Suppressor macrophage treated with lipopolysaccharide for 1 hour (primary cell): ENCODE measurements around the gene HLA-DMB.

ENCODE experiments used
- DNase-seq, 3 donors: peaks; one replicate each; pipeline ENCODE4 v3.0.0-alpha.2; 2020 to 2022

HLA-DMB gene

GRCh38 chr6:32940656-32941213 is at the start of gene HLA-DMB:
HLA-DMB (minus strand) TSS chr6:32941028; CDS start chr6:32940807, 221 bp downstream.
- peak; percentile 83 to 91 (median 89) for DNase-seq

- DNase-seq = no peak
Measured at GRCh38 chr6:32989368-32989767, 48.5 kb upstream of the HLA-DMB start.

DNA sequence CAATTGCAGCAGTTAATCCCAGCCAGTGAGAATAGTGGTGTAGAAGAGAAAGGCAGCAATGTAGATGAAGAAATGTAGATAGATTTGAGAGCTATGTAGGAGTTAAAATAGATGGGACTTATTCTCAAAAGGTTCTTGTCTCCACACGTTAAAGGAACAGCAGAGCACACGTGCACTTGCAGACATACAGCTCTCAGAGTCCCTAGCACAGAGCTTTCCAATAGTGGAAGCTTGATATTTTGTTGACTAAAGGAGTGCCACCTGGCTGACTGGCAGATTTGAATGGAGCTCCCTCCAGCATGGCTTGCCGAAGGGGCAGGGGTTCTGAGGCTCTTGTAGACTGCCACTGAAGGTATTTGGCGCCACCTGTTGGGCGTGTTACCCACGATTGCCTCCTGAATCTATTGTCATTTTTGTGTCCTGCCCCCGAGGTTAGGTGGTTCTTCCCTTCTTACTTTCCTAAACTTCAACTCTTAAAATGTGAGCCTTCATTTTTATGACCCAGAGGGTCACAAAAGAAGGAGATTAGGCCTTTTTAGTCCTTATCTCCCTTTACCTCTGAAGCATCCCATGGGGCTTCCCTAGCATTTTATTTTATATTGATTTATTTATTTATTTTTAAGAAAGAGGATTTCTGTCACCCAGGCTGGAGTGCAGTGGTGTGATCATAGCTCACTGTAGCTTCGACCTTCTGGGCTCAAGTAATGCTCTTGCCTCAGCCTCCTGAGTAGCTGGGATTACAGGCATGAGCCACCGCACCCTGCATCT is 44.0 kb upstream of the HLA-DMB start:
- DNase-seq = peak; percentile 81 to 91 (median 88)

DNA sequence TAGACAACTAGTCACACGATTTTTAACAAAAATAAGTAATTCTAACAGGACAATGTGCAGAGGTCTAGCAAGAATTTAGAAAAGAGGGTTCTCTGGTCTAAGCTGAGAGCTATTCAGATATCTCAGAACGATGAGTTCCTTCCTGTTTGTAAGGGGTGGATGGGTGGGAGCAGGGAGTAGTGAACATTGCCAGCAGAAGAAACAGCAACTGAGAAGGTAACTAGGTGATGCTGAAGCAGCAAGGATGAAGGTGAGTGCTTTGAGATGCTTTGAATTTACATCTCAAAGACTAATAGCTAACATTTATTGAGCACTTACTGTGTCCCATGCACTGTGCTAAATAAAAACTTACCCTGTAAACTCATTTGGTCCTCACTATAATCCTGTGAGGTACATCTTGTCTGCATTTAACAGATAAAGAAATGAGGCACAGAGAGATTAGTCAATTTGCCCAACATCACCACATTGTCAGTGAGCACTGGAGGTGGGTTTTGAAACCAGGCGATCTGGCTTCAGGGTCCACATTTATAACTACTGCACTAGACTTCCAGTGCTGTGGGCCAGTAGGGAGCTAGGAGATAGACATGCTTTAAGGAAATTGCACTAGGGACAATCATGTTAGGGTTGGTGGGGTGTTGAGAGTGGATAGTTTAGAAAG is 43.3 kb upstream of the HLA-DMB start:
- peak in 1 of 3 donors; percentile 16 for DNase-seq

GRCh38 chr6:32983493-32983848 is 42.6 kb upstream of the HLA-DMB start:
- DNase-seq = peak in 1 of 3 donors; percentile 11

GRCh38 chr6:32982702-32983492 is 42.1 kb upstream of the HLA-DMB start:
- no peak for DNase-seq

GRCh38 chr6:32982084-32982701 is 41.4 kb upstream of the HLA-DMB start:
- DNase-seq = no peak

DNA sequence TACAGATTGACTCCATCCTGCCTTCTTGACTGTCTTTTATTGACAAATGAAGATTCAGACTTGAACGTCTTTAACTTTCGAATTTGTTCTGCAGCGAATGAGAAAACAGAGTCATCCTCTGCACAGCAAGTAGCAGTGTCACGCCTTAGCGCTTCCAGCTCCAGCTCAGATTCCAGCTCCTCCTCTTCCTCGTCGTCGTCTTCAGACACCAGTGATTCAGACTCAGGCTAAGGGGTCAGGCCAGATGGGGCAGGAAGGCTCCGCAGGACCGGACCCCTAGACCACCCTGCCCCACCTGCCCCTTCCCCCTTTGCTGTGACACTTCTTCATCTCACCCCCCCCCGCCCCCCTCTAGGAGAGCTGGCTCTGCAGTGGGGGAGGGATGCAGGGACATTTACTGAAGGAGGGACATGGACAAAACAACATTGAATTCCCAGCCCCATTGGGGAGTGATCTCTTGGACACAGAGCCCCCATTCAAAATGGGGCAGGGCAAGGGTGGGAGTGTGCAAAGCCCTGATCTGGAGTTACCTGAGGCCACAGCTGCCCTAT is 39.7 kb upstream of the HLA-DMB start:
- no peak for DNase-seq

GRCh38 chr6:32979720-32980487 is 39.1 kb upstream of the HLA-DMB start:
- DNase-seq = no peak

GRCh38 chr6:32977953-32978324 is 37.1 kb upstream of the HLA-DMB start:
- no peak for DNase-seq

GRCh38 chr6:32977272-32977952 is 36.6 kb upstream of the HLA-DMB start:
- no peak for DNase-seq

DNA sequence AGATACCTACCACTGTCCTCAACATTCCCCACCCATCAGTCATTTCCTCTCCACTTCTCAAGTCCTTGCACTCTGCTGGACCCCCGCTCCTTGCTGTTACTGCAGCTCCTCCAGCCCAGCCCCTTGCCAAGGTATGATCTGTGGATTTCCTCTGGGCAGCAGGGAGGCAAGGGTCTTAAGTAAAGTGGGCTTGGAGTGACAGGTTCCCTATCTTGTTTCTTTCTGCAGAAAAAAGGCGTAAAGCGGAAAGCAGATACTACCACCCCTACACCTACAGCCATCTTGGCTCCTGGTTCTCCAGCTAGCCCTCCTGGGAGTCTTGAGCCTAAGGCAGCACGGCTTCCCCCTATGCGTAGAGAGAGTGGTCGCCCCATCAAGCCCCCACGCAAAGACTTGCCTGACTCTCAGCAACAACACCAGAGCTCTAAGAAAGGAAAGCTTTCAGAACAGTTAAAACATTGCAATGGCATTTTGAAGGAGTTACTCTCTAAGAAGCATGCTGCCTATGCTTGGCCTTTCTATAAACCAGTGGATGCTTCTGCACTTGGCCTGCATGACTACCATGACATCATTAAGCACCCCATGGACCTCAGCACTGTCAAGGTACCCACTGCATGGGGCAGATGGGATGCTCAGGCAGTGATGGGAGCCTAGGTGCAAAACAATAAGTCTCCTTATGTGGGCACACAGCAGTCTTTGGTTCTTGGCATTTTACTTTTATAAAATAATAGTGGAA is 35.7 kb upstream of the HLA-DMB start:
- no peak for DNase-seq

- DNase-seq = no peak
Measured at GRCh38 chr6:32975886-32976285, 35.1 kb upstream of the HLA-DMB start.

GRCh38 chr6:32974541-32975308 is 33.9 kb upstream of the HLA-DMB start:
- peak; percentile 49 to 56 (median 54) for DNase-seq

DNA sequence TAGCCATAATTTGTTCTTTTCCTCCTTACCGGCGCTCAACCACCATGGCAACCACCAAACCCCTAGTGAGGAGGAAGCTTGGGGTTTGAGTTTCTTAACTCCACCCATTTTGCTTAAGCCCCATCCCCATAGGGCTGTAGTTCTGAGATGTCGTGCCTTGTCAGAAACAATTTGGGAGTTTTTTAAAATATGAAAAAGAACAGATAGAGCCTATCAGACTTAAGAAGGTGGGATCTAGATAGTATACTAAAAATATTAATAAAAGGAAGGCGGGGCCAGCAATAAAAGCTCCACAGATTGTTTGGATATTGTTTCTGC is 33.1 kb upstream of the HLA-DMB start:
- peak; percentile 61 for DNase-seq

- peak; percentile 72 to 87 (median 80) for DNase-seq
Measured at GRCh38 chr6:32973144-32974015, 32.6 kb upstream of the HLA-DMB start.

GRCh38 chr6:32972353-32973143 is 31.7 kb upstream of the HLA-DMB start:
- peak; percentile 59 to 70 (median 68) for DNase-seq
